Measurements from ENCODE around the gene XAF1.

GRCh38 chr17:6753546-6753945 is 2.3 kb upstream of the XAF1 start:
- TF ChIP-seq, protein P1, sequence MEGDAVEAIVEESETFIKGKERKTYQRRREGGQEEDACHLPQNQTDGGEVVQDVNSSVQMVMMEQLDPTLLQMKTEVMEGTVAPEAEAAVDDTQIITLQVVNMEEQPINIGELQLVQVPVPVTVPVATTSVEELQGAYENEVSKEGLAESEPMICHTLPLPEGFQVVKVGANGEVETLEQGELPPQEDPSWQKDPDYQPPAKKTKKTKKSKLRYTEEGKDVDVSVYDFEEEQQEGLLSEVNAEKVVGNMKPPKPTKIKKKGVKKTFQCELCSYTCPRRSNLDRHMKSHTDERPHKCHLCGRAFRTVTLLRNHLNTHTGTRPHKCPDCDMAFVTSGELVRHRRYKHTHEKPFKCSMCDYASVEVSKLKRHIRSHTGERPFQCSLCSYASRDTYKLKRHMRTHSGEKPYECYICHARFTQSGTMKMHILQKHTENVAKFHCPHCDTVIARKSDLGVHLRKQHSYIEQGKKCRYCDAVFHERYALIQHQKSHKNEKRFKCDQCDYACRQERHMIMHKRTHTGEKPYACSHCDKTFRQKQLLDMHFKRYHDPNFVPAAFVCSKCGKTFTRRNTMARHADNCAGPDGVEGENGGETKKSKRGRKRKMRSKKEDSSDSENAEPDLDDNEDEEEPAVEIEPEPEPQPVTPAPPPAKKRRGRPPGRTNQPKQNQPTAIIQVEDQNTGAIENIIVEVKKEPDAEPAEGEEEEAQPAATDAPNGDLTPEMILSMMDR (conservative IDR thresholded peaks at IDR 0.05 in 1 of 2, IDR thresholded peaks at IDR 0.05 in 1 of 2; ENCODE audit: low read depth in 1 of 2, low read length in 2 of 2) = no peak
- no peak for TF ChIP-seq EZH2 (IDR thresholded peaks at IDR 0.05; ENCODE audit: low read length, missing control alignments)

Data from fibroblast of lung (primary cell).